Neural progenitor cell (in vitro differentiated cells): ENCODE measurements around the gene DRG2.

Experiments used
- CTCF ChIP-seq: fragments of 200-600 bp; sonication (generic); IDR thresholded peaks from 2 replicates; pipeline ENCODE4 v1.5.1; 2017; ENCODE audit warnings: antibody characterized with exemption, mild to moderate bottlenecking
- EZH2phosphoT487 ChIP-seq: fragments of 200-600 bp; sonication (generic); IDR thresholded peaks from 2 replicates; pipeline ENCODE4 v1.6.1; 2017; ENCODE audit warnings: antibody characterized with exemption

- no peak for TF ChIP-seq CTCF
- TF ChIP-seq EZH2phosphoT487, result no peak
Measured at GRCh38 chr17:18069101-18069500, 18.6 kb upstream of the DRG2 start.
